Thyroid gland (tissue), 4 donors: ENCODE results near the gene RHEX. TPM values are rescaled to one million over a fixed set of nuclear protein-coding genes. Genes with fewer than 3 reads are reported as not detected.

Experiments used
- DNase-seq, 2 donors: peaks; one replicate each; pipeline ENCODE4 v3.0.0-alpha.2; 2019
- H3K27ac ChIP-seq, 3 donors: fragments of 200-600 bp; sonication (generic); 1 replicate in 2 of 3; 2 replicates in 1 of 3; pipeline ENCODE4 v1.5.1; 2016 to 2019; ENCODE audit warnings: mild to moderate bottlenecking in 1 of 3, moderate library complexity in 1 of 3
- H3K27me3 ChIP-seq: fragments of 200-600 bp; sonication (generic); one replicate; pipeline ENCODE4 v1.5.1; 2019
- H3K36me3 ChIP-seq, 2 donors: fragments of 200-600 bp; sonication (generic); one replicate each; pipeline ENCODE4 v1.5.1; 2016 to 2019
- H3K4me1 ChIP-seq, 2 donors: fragments of 200-600 bp; sonication (generic); one replicate each; pipeline ENCODE4 v1.5.1; 2017 to 2019
- H3K4me3 ChIP-seq, 3 donors: fragments of 200-600 bp; sonication (generic); replicated peaks in 1 of 3; 1 replicate in 2 of 3; 2 replicates in 1 of 3; pipeline ENCODE4 v1.5.1; 2016; ENCODE audit warnings: mild to moderate bottlenecking in 1 of 3
- H3K9me3 ChIP-seq: fragments of 200-600 bp; sonication (generic); one replicate; pipeline ENCODE4 v1.5.1; 2017
- POLR2A ChIP-seq, 2 donors: fragments of 450-650 bp; IDR thresholded peaks; one replicate each; pipeline ENCODE4 v1.6.1; 2017; ENCODE audit warnings: antibody characterized with exemption in 2 of 2, mild to moderate bottlenecking in 2 of 2, moderate library complexity in 1 of 2
- WGBS, 2 donors: methylation state at CpG; one replicate each; pipeline ENCODE4 v1.1.5; 2017; 5-methylcytosine and 5-hydroxymethylcytosine counted together
- intact Hi-C: fragments of 100-400 bp; cut with DNase I; formaldehyde crosslinking; loops from one replicate; pipeline ENCODE4 v1.15.1; 2023
- total RNA-seq, 4 donors: library from RNA; depleted of rRNA; stranded (reverse); fragments of >200 nt; gene quantifications; one replicate each; pipeline ENCODE4 v1.2.3, GENCODE V29; 2016
- TF ChIP-seq, protein P1 (sequence below), 6 experiments: fragments of 200-600 bp in 3 of 6; fragments of 450-650 bp in 3 of 6; sonication (generic) in 3 of 6; IDR thresholded peaks; one replicate each; pipeline ENCODE4 v1.5.1; 2016 to 2019; ENCODE audit warnings: antibody characterized with exemption in 6 of 6, mild to moderate bottlenecking in 2 of 6, inconsistent platforms in 1 of 6, moderate library complexity in 1 of 6

Gene RHEX
- total RNA-seq, 4 donors from 2014 or later: 1.2 to 1.7 (median 1.6) TPM

DNA sequence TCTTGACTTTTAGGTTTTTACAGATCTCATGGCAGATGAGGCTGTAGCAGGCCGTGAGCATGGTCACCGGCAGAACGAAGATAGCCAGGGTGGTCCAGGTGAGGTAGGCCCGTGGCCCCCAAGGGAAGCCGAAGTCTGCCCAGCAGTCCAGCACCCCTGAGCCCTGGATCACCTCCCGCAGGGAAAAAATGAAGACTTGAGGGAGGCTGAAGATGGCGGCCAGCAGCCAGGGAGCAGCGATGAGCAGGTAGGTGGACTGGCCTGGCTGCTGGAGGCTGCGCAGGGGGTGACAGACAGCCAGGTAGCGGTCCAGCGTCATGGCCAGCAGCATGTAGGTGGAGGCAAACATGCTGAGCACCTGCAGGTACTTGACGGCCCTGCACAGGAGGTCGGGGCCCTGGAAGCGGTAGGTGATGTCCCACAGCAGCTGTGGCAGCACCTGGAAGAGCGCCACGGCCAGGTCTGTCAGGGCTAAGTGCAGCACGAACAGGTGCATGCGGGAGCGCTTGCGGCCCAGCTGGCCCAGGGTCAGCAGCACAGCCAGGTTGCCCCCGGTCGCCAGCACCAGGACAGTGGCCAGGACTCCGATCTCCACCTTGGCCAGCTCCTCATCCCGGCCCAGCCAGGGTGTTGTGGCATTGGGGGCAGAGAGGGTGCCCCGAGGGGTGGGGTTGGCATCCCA, 63.4 kb downstream of the RHEX start:
- no peaks in the 10 kb centered on the region for H3K36me3 ChIP-seq
- H3K9me3 ChIP-seq: no peaks in the 10 kb centered on the region
- no peak for DNase-seq
- no peak overlapping the region for H3K4me3 ChIP-seq
- TF ChIP-seq, protein P1, sequence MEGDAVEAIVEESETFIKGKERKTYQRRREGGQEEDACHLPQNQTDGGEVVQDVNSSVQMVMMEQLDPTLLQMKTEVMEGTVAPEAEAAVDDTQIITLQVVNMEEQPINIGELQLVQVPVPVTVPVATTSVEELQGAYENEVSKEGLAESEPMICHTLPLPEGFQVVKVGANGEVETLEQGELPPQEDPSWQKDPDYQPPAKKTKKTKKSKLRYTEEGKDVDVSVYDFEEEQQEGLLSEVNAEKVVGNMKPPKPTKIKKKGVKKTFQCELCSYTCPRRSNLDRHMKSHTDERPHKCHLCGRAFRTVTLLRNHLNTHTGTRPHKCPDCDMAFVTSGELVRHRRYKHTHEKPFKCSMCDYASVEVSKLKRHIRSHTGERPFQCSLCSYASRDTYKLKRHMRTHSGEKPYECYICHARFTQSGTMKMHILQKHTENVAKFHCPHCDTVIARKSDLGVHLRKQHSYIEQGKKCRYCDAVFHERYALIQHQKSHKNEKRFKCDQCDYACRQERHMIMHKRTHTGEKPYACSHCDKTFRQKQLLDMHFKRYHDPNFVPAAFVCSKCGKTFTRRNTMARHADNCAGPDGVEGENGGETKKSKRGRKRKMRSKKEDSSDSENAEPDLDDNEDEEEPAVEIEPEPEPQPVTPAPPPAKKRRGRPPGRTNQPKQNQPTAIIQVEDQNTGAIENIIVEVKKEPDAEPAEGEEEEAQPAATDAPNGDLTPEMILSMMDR (IDR thresholded peaks at IDR 0.05): no peak
- TF ChIP-seq POLR2A (IDR thresholded peaks at IDR 0.05): no peak
- no peak overlapping the region for H3K27ac ChIP-seq
- WGBS, 2 donors: 91 to 95% methylated on average over 16 to 22 of the region's 25 CpGs
- peaks cover 12 to 20% of the 10 kb centered on the region in 2 donors for H3K4me1 ChIP-seq
- no peaks in the 10 kb centered on the region for H3K27me3 ChIP-seq
- intact Hi-C loops: no loop called here

DNA sequence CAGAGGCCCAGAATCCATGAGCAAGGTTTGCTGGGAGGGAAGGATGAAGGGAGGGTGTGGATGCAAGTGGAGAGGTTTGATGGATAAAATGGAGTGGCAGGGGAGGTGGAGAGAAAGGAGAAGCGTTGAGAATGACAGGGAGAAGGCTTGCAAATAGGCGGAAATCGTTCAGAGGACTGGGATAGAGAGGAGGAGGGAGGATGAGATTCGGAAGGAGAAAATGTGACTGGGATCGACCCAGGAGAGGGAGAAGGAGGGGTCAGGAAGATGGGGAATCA, 63.8 kb downstream of the RHEX start:
- H3K36me3 ChIP-seq: no peaks in the 10 kb centered on the region
- H3K27ac ChIP-seq: peak overlapping the region in 2 of 3 donors; percentile 28 to 49
- no peaks in the 10 kb centered on the region for H3K9me3 ChIP-seq
- DNase-seq: no peak
- H3K4me1 ChIP-seq: peaks cover 12 to 20% of the 10 kb centered on the region in 2 donors
- WGBS, 2 donors: 28 to 32% methylated on average over 5 of the region's 5 CpGs
- intact Hi-C loops: no loop called here
- H3K4me3 ChIP-seq: peak overlapping the region in 1 of 3 donors; percentile 20
- no peak for TF ChIP-seq POLR2A (IDR thresholded peaks at IDR 0.05)
- TF ChIP-seq, protein P1 (IDR thresholded peaks at IDR 0.05): no peak
- H3K27me3 ChIP-seq: no peaks in the 10 kb centered on the region

DNA sequence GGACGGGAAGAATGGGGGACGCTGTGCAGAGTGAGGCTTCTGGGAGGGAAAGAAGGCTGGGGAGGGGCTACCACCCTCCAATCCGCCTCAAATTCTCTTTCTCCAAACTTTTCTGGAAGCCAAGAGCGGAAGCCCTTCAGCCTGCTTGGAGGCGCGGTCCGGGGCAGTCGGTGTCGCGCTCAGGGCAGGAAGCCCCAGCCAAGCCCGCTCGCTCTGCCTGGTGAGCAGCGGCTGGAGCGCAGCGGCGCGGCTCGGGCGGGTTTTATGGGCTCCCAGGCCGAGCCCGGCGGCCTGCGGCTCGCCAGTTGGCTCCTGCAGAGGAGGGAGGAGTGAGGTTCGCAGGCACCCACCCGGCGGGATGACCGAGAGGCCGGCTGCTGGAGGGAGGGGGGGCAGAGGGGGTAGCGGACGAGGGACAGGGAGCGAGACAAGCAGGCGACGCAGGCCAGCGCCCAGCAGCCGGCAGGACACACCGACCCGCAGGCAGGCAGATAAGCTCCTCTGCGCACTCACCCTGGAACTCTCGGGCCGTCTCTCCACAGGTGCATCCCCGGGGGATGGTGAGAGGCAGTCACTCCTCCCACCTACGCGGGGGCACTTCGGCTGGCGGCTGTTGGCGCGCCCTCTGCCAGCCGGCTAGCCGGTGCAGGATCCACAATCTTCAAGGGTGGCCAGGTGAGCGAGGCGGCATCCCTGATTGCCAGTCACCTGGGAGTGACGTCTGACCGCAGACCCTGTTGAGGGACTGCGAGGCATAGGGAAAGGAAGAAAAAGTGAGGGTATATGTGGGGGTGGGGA, 64.4 kb downstream of the RHEX start, which contains the start of gene AVPR1B:
Gene AVPR1B (minus strand): TSS at position 238 of the 798 bp plus-strand sequence. CDS start 498 bp downstream, outside the sequence.
- TF ChIP-seq POLR2A (IDR thresholded peaks at IDR 0.05): peak in 1 of 2 donors; percentile 54
- TF ChIP-seq, protein P1 (IDR thresholded peaks at IDR 0.05): peak in 1 of 6 experiments; percentile 16
- Histone ChIP-seq H3K27me3 (no peaks in the 10 kb centered on the region), H3K4me3 (peak within 1 kb of the TSS in 2 of 3 donors; percentile 10 to 20), H3K4me1 (peaks cover 12 to 20% of the 10 kb centered on the region in 2 donors), H3K36me3 (no peaks in the 10 kb centered on the region), H3K27ac (peak within 1 kb of the TSS in 2 of 3 donors; percentile 28 to 49), H3K9me3 (no peaks in the 10 kb centered on the region)
- intact Hi-C loops: no loop called here
- 2 to 5% methylated on average over 16 to 44 of the region's 55 CpGs for WGBS, 2 donors
- peak; percentile 80 to 83 for DNase-seq

DNA sequence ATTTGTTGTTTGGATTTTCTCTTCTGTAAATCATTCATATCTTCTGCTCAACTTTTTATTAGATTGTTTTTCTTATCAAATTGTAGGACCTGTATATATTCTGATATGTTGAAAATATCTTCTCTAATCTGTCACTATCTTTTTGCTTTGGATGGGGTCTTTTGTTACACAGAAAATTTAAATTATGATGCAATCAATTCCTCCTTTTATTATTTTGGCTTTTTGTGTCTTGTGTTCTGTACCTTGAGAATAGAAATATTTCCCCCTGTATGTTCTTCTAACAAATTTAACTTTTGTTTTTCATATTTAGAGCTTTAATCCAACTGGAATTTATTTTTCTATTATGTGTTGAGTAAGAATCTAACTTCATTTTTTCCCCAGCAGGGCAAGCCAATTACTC, 67.4 kb downstream of the RHEX start:
- no peaks in the 10 kb centered on the region for H3K36me3 ChIP-seq
- H3K9me3 ChIP-seq: no peaks in the 10 kb centered on the region
- peaks cover 12 to 13% of the 10 kb centered on the region in 2 donors for H3K4me1 ChIP-seq
- no peak for TF ChIP-seq POLR2A (IDR thresholded peaks at IDR 0.05)
- TF ChIP-seq, protein P1 (IDR thresholded peaks at IDR 0.05): no peak
- no peak overlapping the region for H3K4me3 ChIP-seq
- no peak overlapping the region for H3K27ac ChIP-seq
- no peak for DNase-seq
- H3K27me3 ChIP-seq: no peaks in the 10 kb centered on the region
- intact Hi-C loops: no loop called here

DNA sequence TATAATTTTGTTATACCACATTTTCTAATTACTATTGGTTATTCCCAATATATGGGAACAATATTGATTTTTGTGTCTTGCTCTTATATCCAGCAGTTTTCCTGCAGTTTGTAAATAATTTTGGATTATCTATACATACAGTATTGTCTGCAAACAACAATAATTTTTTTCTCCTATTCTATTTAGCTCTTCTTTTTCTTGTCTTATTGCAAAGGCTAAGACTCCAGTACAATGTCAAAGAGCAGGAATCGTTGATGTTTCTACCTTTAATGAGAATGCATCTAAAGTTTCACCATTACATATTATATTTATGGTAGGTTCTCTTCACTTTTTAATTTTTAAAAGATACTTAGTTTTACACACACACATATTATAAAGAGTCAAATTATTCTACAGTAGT, 68.3 kb downstream of the RHEX start:
- DNase-seq: no peak
- H3K4me3 ChIP-seq: no peak overlapping the region
- H3K27me3 ChIP-seq: no peaks in the 10 kb centered on the region
- TF ChIP-seq POLR2A (IDR thresholded peaks at IDR 0.05): no peak
- TF ChIP-seq, protein P1 (IDR thresholded peaks at IDR 0.05): no peak
- no peaks in the 10 kb centered on the region for H3K36me3 ChIP-seq
- intact Hi-C loops: no loop called here
- H3K27ac ChIP-seq: no peak overlapping the region
- no peaks in the 10 kb centered on the region for H3K9me3 ChIP-seq
- H3K4me1 ChIP-seq: peaks cover 12 to 13% of the 10 kb centered on the region in 2 donors
- 74 to 79% methylated on average over 1 of the region's 1 CpG for WGBS, 2 donors
